Loucy (cell line): ENCODE results near the gene PNMA8C.

Source experiments
- H2AFZ ChIP-seq: fragments of 200-600 bp; sonication (generic); 2 replicates; pipeline ENCODE4 v1.6.0; 2016; ENCODE audit warnings: antibody characterized with exemption, mild to moderate bottlenecking, low read length, moderate library complexity
- H3F3A ChIP-seq: fragments of 200-600 bp; 2 replicates; pipeline ENCODE4 v1.6.0; 2016; ENCODE audit warnings: antibody characterized with exemption, low read depth, mild to moderate bottlenecking
- H3K27me3 ChIP-seq: fragments of 200-600 bp; sonication (generic); 2 replicates; pipeline ENCODE4 v1.6.1; 2014; ENCODE audit warnings: low read length, mild to moderate bottlenecking; ENCODE audit not compliant: insufficient read depth, poor library complexity, severe bottlenecking
- H3K36me3 ChIP-seq: fragments of 200-600 bp; sonication (generic); 2 replicates; pipeline ENCODE4 v1.6.1; 2016; ENCODE audit warnings: low read length; ENCODE audit not compliant: insufficient read depth
- H3K4me1 ChIP-seq: fragments of 200-600 bp; sonication (generic); 2 replicates; pipeline ENCODE4 v1.5.1; 2014; ENCODE audit warnings: low read length, mild to moderate bottlenecking; ENCODE audit not compliant: insufficient read depth, poor library complexity, severe bottlenecking
- H3K4me2 ChIP-seq: fragments of 200-600 bp; sonication (generic); 2 replicates; pipeline ENCODE4 v1.6.0; 2014; ENCODE audit warnings: antibody characterized with exemption, low read length, low read depth, mild to moderate bottlenecking; ENCODE audit not compliant: poor library complexity, severe bottlenecking
- H3K4me3 ChIP-seq: fragments of 200-600 bp; sonication (generic); 2 replicates; pipeline ENCODE4 v1.5.1; 2014; ENCODE audit warnings: low read length, mild to moderate bottlenecking, mixed read lengths; ENCODE audit not compliant: poor library complexity, severe bottlenecking
- H3K79me2 ChIP-seq: fragments of 200-600 bp; sonication (generic); 2 replicates; pipeline ENCODE4 v1.6.1; 2014; ENCODE audit warnings: low read length; ENCODE audit not compliant: insufficient read depth
- H3K9ac ChIP-seq: fragments of 200-600 bp; sonication (generic); 2 replicates; pipeline ENCODE4 v1.6.0; 2014; ENCODE audit warnings: mild to moderate bottlenecking, low read depth, low read length, moderate library complexity; ENCODE audit not compliant: poor library complexity, severe bottlenecking
- H3K9me2 ChIP-seq: fragments of 200-600 bp; sonication (generic); replicated peaks from 2 replicates; pipeline ENCODE4 v1.6.1; 2016; ENCODE audit warnings: low read depth, low read length, mixed read lengths
- H3K9me3 ChIP-seq: fragments of 200-600 bp; sonication (generic); 2 replicates; pipeline ENCODE4 v1.6.1; 2014; ENCODE audit warnings: mild to moderate bottlenecking, antibody characterized with exemption, low read length, low read depth; ENCODE audit not compliant: insufficient read depth
- H4K20me1 ChIP-seq: fragments of 200-600 bp; sonication (generic); 2 replicates; pipeline ENCODE4 v1.6.0; 2014; ENCODE audit warnings: antibody characterized with exemption, low read length, mild to moderate bottlenecking; ENCODE audit not compliant: insufficient read depth, poor library complexity, severe bottlenecking
- EZH2phosphoT487 ChIP-seq: fragments of 200-600 bp; IDR thresholded peaks from 2 replicates; pipeline ENCODE4 v1.6.1; 2018; ENCODE audit warnings: antibody characterized with exemption, mild to moderate bottlenecking, moderate library complexity, borderline replicate concordance
- TF ChIP-seq, protein P1 (sequence below): fragments of 200-600 bp; sonication (generic); conservative IDR thresholded peaks from 2 replicates; pipeline ENCODE4 v1.5.1; 2014; ENCODE audit warnings: mild to moderate bottlenecking, antibody characterized with exemption, low read length

Gene PNMA8C

DNA sequence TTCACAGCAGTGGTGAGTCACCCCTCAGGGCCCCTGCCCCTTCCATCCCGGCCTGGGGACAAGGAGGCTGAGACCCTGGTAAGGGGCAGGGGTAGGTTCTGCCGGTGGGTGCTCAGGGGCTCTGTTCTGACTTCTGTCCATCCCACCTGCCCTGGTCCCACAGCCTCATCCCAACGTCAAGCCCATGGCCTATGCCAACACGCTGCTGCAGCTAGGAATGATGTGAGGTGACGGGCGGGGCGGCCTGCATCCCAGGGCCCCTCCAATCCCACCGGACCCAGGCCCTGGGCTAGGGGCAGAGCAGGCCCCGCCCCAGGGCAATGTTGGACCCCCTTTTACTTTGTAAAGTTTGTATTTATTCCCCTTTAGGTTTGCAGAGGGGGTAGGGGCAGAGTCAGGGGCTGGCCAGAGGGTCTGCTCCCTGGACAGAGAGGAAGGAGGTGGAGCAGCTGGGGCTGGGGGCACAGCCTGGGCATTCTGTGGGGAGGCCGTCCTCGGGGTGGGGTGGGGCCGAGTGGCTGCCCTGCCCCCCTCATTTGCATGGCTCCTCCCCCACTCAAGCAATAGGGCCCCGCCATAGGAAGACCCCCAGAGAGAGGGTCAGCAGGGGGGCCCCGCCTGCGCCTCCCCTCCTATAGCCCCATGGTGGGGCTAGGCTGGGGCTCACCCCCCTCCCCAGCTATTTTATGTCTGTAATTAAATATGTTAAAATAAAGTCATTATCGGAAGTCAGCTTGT is 38.4 kb downstream of the PNMA8C start:
- H3K4me1 ChIP-seq, result no peaks in the 10 kb centered on the region
- no peaks in the 10 kb centered on the region for H3K79me2 ChIP-seq
- no peaks in the 10 kb centered on the region for H3K27me3 ChIP-seq
- H2AFZ ChIP-seq, result no peak overlapping the region
- no peak overlapping the region for H3K4me2 ChIP-seq
- no peaks in the 10 kb centered on the region for H3F3A ChIP-seq
- H3K9me3 ChIP-seq, result no peaks in the 10 kb centered on the region
- H3K36me3 ChIP-seq, result peaks cover 66% of the 10 kb centered on the region; the same call in 1 of the 2 replicates
- H3K4me3 ChIP-seq, result no peak overlapping the region
- no peaks in the 10 kb centered on the region for H3K9me2 ChIP-seq
- H4K20me1 ChIP-seq, result no peaks in the 10 kb centered on the region
- TF ChIP-seq, protein P1, sequence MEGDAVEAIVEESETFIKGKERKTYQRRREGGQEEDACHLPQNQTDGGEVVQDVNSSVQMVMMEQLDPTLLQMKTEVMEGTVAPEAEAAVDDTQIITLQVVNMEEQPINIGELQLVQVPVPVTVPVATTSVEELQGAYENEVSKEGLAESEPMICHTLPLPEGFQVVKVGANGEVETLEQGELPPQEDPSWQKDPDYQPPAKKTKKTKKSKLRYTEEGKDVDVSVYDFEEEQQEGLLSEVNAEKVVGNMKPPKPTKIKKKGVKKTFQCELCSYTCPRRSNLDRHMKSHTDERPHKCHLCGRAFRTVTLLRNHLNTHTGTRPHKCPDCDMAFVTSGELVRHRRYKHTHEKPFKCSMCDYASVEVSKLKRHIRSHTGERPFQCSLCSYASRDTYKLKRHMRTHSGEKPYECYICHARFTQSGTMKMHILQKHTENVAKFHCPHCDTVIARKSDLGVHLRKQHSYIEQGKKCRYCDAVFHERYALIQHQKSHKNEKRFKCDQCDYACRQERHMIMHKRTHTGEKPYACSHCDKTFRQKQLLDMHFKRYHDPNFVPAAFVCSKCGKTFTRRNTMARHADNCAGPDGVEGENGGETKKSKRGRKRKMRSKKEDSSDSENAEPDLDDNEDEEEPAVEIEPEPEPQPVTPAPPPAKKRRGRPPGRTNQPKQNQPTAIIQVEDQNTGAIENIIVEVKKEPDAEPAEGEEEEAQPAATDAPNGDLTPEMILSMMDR, result no peak
- TF ChIP-seq EZH2phosphoT487, result no peak
- H3K9ac ChIP-seq, result no peak overlapping the region

DNA sequence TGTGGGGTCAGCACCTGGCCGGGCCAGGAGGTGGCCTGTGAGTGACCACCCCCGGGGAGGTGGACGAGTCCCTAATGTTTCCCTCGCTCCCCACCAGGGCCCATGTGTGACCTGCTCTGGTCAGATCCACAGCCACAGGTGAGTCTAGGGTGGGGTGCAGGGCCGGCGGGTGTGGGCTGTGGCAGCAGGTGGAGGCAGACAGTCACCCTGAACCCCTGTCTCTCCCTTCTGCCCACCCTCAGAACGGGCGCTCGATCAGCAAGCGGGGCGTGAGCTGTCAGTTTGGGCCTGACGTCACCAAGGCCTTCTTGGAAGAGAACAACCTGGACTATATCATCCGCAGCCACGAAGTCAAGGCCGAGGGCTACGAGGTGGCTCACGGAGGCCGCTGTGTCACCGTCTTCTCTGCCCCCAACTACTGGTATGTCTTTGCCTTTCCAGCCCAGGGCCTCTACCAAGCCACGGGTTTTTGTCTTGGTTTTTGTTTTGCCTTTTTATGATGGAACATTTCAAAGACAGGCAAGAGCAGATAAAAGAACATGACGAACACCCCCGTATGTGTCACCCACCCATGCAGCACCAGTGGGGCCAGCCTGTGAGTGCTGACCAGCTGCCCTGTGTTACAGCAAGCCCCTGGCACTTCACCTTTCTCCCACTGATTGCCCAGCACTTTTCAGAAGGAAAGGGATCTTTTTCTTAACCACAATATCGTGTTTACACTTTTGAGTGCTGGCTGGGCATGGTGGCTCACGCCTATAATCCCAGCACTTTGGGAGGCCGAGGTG is 40.2 kb downstream of the PNMA8C start:
- no peaks in the 10 kb centered on the region for H3K9me2 ChIP-seq
- TF ChIP-seq EZH2phosphoT487, result no peak
- TF ChIP-seq, protein P1, result no peak
- no peaks in the 10 kb centered on the region for H4K20me1 ChIP-seq
- peaks cover 84% of the 10 kb centered on the region; the same call in 1 of the 2 replicates for H3K36me3 ChIP-seq
- no peaks in the 10 kb centered on the region for H3K9me3 ChIP-seq
- no peak overlapping the region for H3K9ac ChIP-seq
- no peaks in the 10 kb centered on the region for H3K79me2 ChIP-seq
- no peaks in the 10 kb centered on the region for H3K4me1 ChIP-seq
- H2AFZ ChIP-seq, result no peak overlapping the region
- H3K27me3 ChIP-seq, result no peaks in the 10 kb centered on the region
- no peak overlapping the region for H3K4me2 ChIP-seq
- H3F3A ChIP-seq, result no peaks in the 10 kb centered on the region
- H3K4me3 ChIP-seq, result no peak overlapping the region

DNA sequence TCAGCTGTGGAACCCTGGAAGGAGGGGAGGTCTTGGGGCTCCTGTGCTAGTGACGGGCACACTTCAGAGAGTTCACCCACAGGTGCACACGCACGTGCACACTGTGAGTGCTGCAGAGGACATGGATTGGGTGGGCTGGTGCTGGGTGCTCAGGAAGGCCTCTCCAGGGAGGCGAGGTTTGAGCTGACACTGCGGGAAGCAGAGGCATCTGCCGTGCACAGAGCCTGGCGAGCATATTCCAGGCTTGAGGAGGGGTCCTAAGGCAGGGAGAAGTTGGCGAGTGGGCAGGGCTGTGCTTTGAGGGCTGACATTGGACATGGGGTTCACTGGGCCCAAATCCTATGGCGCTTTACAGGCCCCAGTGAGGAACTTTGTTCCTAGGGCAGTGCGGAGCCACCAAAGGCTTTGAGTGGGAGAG is 41.0 kb downstream of the PNMA8C start:
- no peaks in the 10 kb centered on the region for H3K4me1 ChIP-seq
- H3K27me3 ChIP-seq, result no peaks in the 10 kb centered on the region
- TF ChIP-seq, protein P1, result no peak
- no peak for TF ChIP-seq EZH2phosphoT487
- peaks cover 87% of the 10 kb centered on the region; the same call in 1 of the 2 replicates for H3K36me3 ChIP-seq
- H2AFZ ChIP-seq, result no peak overlapping the region
- no peak overlapping the region for H3K4me2 ChIP-seq
- H3K9ac ChIP-seq, result no peak overlapping the region
- no peak overlapping the region for H3K4me3 ChIP-seq
- H4K20me1 ChIP-seq, result no peaks in the 10 kb centered on the region
- H3F3A ChIP-seq, result no peaks in the 10 kb centered on the region
- H3K79me2 ChIP-seq, result no peaks in the 10 kb centered on the region
- H3K9me2 ChIP-seq, result no peaks in the 10 kb centered on the region
- H3K9me3 ChIP-seq, result no peaks in the 10 kb centered on the region
